HEK293T (cell line): Measurements from ENCODE around the gene NT5DC2.

ENCODE experiments used
- BHLHE40 ChIP-seq: fragments of 450-650 bp; IDR thresholded peaks from 2 replicates; pipeline ENCODE4 v1.6.1; 2016; ENCODE audit warnings: mild to moderate bottlenecking, moderate library complexity, borderline replicate concordance
- ELF4 ChIP-seq: fragments of 450-650 bp; IDR thresholded peaks from 2 replicates; pipeline ENCODE4 v1.6.1; 2017; ENCODE audit warnings: antibody characterized with exemption
- FOXA1 ChIP-seq: fragments of 450-650 bp; IDR thresholded peaks from 2 replicates; pipeline ENCODE4 v1.6.1; 2016; ENCODE audit warnings: mild to moderate bottlenecking
- FOXK2 ChIP-seq: fragments of 450-650 bp; IDR thresholded peaks from 2 replicates; pipeline ENCODE4 v1.6.1; 2016; ENCODE audit warnings: mild to moderate bottlenecking
- L3MBTL2 ChIP-seq: fragments of 450-650 bp; conservative IDR thresholded peaks from 2 replicates; pipeline ENCODE4 v1.6.1; 2016; ENCODE audit warnings: mild to moderate bottlenecking
- NFRKB ChIP-seq: fragments of 450-650 bp; IDR thresholded peaks from 2 replicates; pipeline ENCODE4 v1.6.1; 2016; ENCODE audit warnings: mild to moderate bottlenecking, moderate library complexity
- SP1 ChIP-seq: fragments of 450-650 bp; IDR thresholded peaks from 2 replicates; pipeline ENCODE4 v1.6.1; 2017

DNA sequence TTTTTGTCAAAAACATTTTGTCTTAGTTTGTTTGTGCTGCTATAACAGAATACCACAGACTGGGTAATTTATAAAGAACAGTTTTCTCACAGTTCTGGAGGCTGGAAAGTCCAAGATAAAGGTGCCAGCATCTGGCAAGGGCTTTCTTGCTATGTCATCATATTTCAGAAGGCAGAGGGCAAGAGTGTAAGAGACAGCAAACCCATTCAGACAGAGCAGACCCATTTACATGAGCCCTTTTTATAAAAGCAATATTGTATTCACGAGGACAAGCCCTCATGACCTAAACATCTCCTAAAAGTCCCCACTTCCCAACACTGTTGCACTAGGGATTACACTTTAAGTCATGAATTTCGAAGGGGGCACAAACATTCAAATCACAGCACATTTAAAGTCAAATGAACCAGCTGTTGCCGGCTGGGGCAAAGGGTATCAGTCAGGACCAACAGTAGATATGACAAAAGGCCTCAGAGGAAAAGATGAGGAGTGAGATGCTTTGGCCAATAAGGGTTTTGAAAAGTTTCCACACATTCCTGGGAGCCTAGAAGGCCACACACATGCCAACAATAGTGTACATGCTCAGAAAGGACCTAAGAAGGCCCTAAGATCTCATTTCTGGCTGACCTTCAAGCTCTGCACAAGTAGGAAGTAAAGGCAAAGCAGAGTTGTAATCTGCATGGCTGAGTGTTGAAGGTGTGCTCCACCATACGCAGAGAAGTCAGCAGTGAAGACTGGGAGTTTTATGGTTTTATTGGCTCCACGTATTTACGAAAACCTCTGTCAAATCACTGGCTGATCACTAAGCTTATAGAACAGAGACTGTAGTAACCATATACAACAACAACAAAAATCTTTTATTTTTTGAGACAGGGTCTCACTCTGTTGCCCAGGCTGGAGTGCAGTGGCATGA is 40.7 kb upstream of the NT5DC2 start:
- TF ChIP-seq SP1 (no peak), BHLHE40 (no peak), FOXK2 (no peak), L3MBTL2 (no peak), ELF4 (no peak), FOXA1 (no peak), NFRKB (no peak)
